Peyer's patch (tissue), 4 donors: Measurements from ENCODE around the gene ALDH3B1. TPM values are rescaled to one million over a fixed set of nuclear protein-coding genes. Genes with fewer than 3 reads are reported as not detected.

Experiments used
- DNase-seq, 3 donors: peaks; one replicate each; pipeline ENCODE4 v3.0.0-alpha.2; 2017 to 2019
- H3K27ac ChIP-seq, 4 donors: fragments of 200-600 bp; sonication (generic); one replicate each; pipeline ENCODE4 v1.5.1; 2016 to 2019
- H3K27me3 ChIP-seq, 2 donors: fragments of 200-600 bp; sonication (generic); one replicate each; pipeline ENCODE4 v1.5.1; 2019
- H3K36me3 ChIP-seq, 3 donors: fragments of 200-600 bp; sonication (generic); one replicate each; pipeline ENCODE4 v1.5.1; 2016 to 2019
- H3K4me1 ChIP-seq, 4 donors: fragments of 200-600 bp; sonication (generic); one replicate each; pipeline ENCODE4 v1.5.1; 2016 to 2019
- H3K4me3 ChIP-seq, 4 donors: fragments of 200-600 bp; sonication (generic); 1 replicate in 3 of 4; 2 replicates in 1 of 4; pipeline ENCODE4 v1.5.1; 2016 to 2019; ENCODE audit warnings: mild to moderate bottlenecking in 1 of 4
- H3K9me3 ChIP-seq, 4 donors: fragments of 200-600 bp; sonication (generic); one replicate each; pipeline ENCODE4 v1.5.1; 2016 to 2019; ENCODE audit warnings: mild to moderate bottlenecking in 1 of 4
- POLR2A ChIP-seq, 2 donors: fragments of 450-650 bp; IDR thresholded peaks; one replicate each; pipeline ENCODE4 v1.5.1; 2017; ENCODE audit warnings: antibody characterized with exemption in 2 of 2, mild to moderate bottlenecking in 2 of 2, moderate library complexity in 2 of 2
- total RNA-seq, 4 donors: library from RNA; depleted of rRNA; stranded (reverse); fragments of >200 nt; gene quantifications; one replicate each; pipeline ENCODE4 v1.1.0, GENCODE V29; 2016
- TF ChIP-seq, protein P1 (sequence below), 6 experiments: fragments of 450-650 bp in 4 of 6; fragments of 200-600 bp in 2 of 6; sonication (generic) in 1 of 6; IDR thresholded peaks; one replicate each; pipeline ENCODE4 v1.5.1; 2017 to 2019; ENCODE audit warnings: antibody characterized with exemption in 6 of 6, mild to moderate bottlenecking in 3 of 6, moderate library complexity in 1 of 6

Gene ALDH3B1
- total RNA-seq, 4 donors from 2014 or later = 14.9 to 53.5 (median 37.0) TPM

DNA sequence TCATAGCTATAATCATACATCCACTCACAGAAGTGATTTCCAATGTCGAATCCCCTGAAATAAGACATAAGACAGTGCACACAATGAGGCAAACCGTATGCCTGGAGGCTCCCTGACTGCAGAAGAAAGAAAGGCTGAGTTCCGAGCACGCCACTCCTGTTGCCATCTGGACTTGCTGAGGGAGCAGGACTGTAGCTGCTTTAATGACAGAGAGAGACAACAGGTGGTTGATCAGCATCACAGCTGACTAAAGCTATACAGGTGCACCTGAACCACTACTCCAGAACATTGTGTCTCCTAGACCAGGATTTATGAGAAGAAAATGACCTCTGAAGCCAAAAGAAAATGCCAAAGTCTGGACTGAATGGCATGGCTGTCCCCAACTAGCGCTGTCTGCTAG, 55.7 kb downstream of the ALDH3B1 start:
- H3K4me1 ChIP-seq = no peaks in the 10 kb centered on the region
- peaks cover 0 to 97% (median 0%) of the 10 kb centered on the region in 3 donors for H3K36me3 ChIP-seq
- H3K27me3 ChIP-seq = no peaks in the 10 kb centered on the region
- no peak overlapping the region for H3K27ac ChIP-seq
- no peak for DNase-seq
- H3K4me3 ChIP-seq = no peak overlapping the region
- no peaks in the 10 kb centered on the region for H3K9me3 ChIP-seq
- TF ChIP-seq POLR2A (IDR thresholded peaks at IDR 0.05) = no peak
- TF ChIP-seq, protein P1, sequence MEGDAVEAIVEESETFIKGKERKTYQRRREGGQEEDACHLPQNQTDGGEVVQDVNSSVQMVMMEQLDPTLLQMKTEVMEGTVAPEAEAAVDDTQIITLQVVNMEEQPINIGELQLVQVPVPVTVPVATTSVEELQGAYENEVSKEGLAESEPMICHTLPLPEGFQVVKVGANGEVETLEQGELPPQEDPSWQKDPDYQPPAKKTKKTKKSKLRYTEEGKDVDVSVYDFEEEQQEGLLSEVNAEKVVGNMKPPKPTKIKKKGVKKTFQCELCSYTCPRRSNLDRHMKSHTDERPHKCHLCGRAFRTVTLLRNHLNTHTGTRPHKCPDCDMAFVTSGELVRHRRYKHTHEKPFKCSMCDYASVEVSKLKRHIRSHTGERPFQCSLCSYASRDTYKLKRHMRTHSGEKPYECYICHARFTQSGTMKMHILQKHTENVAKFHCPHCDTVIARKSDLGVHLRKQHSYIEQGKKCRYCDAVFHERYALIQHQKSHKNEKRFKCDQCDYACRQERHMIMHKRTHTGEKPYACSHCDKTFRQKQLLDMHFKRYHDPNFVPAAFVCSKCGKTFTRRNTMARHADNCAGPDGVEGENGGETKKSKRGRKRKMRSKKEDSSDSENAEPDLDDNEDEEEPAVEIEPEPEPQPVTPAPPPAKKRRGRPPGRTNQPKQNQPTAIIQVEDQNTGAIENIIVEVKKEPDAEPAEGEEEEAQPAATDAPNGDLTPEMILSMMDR (IDR thresholded peaks at IDR 0.05) = no peak

DNA sequence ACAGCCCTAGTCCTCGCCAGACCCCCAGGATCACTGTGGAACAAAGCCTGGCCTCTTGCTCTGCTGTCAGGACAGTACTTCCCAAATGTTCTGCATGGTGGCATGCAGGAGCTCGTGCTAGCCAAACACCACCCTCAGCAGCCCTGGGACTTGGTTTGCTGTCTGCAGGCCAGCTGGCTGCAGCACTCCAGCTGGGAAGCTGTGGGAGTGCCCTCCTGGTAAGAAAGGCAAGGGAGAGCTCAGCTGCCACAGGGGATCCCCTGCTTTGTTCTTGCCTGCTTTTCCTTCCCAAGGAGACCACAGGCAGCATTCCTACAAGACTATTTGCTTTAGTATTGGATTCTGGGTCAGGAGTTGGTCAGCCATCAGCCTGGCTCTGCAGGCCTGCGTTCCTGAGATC, 56.6 kb downstream of the ALDH3B1 start:
- H3K27ac ChIP-seq = no peak overlapping the region
- H3K4me3 ChIP-seq = no peak overlapping the region
- DNase-seq = no peak
- TF ChIP-seq, protein P1 (IDR thresholded peaks at IDR 0.05) = no peak
- no peak for TF ChIP-seq POLR2A (IDR thresholded peaks at IDR 0.05)
- H3K27me3 ChIP-seq = no peaks in the 10 kb centered on the region
- no peaks in the 10 kb centered on the region for H3K4me1 ChIP-seq
- peaks cover 0 to 99% (median 0%) of the 10 kb centered on the region in 3 donors for H3K36me3 ChIP-seq
- no peaks in the 10 kb centered on the region for H3K9me3 ChIP-seq

DNA sequence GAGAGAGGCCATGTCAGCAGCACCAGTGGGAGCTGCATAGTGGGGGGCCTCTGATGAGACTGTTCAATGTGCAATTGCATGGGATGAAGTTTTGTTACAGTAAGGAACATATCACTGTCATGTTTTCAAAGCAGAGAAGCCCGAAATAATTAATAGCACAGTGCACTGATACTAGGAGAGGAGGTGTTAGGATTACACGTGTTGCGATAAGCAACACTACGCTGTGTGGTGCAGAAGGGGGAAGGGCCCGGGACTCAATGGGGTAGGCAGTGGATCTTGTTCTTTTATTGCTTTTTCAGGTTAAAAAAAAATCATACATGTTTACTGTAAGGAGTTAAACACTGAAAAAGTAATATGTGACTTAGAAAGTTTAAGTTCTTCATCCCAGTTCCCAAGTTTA, 57.9 kb downstream of the ALDH3B1 start:
- TF ChIP-seq, protein P1 (IDR thresholded peaks at IDR 0.05) = no peak
- no peak for TF ChIP-seq POLR2A (IDR thresholded peaks at IDR 0.05)
- peaks cover 0 to 97% (median 0%) of the 10 kb centered on the region in 3 donors for H3K36me3 ChIP-seq
- H3K4me1 ChIP-seq = no peaks in the 10 kb centered on the region
- no peak overlapping the region for H3K4me3 ChIP-seq
- DNase-seq = no peak
- no peaks in the 10 kb centered on the region for H3K9me3 ChIP-seq
- no peaks in the 10 kb centered on the region for H3K27me3 ChIP-seq
- H3K27ac ChIP-seq = no peak overlapping the region

DNA sequence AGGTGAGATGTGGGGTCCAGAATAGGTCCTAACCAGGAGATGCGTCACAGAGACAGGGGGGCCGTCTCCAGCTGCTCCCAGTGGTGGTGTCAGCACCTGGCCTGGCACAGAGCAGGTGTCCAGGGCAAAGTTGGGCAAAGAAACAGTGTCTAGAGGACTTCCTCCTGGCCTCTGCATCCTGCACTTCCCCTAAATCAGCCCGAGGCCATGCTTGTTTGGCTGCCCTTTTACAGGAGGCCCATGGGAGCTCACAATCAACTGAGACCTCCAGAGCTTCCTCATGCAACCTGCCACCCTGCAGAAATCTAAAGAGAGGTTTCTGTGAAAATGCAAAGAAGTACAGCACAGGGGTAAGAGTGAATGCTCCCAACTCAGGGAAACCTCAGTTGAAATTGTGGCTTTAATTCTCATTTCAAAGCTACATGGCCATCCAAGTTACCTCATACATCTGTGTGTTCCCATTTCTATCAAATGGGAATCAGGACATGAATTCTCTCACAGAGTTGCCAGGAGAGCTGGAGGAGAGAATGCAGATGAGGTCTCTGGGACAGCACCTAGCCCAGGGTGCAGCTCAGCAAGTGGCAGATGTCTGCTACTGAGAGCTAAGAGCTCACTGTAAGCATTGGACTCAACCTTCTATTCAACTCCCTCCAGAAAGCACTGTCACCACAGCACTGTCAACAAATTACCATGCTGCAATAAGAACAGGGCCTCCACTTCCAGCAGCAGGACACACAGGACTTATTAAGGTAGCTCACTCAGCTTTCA, 61.3 kb downstream of the ALDH3B1 start:
- H3K9me3 ChIP-seq = no peaks in the 10 kb centered on the region
- no peak for DNase-seq
- H3K27ac ChIP-seq = no peak overlapping the region
- no peak for TF ChIP-seq POLR2A (IDR thresholded peaks at IDR 0.05)
- TF ChIP-seq, protein P1 (IDR thresholded peaks at IDR 0.05) = no peak
- H3K36me3 ChIP-seq = peaks cover 0 to 89% (median 0%) of the 10 kb centered on the region in 3 donors
- H3K27me3 ChIP-seq = no peaks in the 10 kb centered on the region
- no peaks in the 10 kb centered on the region for H3K4me1 ChIP-seq
- H3K4me3 ChIP-seq = no peak overlapping the region

DNA sequence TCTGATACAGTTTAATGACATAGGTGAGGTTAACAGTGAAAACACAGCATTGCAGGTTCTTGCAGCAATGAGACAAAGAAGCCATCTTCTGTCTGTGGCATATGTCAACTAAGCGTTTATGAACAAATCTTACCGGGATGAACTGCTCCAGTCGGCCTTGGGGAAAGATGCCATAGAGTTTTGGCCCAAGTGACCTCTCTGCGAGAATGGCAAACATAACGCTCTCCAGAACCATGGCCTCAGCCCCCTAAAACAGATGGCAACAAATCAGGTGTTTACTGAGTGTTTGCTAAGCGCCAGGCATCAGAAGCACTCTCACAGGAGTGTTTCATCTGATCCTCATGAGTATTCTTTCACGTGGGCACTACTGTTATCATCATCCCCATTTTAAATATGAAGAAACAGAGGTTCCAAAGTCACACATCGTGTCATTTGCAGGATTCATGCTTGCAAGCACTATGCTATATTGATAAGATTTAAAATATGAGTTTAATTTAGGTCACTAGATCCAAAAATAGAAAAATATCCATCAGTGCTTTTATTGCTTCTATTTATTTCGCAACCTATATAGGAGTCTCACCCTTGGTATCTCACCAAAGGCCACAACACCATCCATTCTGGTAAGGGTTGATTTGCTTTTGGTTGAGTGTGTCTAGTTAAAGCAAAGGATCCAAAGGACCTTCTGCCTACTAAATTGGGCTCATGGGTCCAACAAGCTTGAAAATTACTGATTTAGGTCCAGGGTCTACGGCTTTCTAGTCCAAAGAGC, 64.6 kb downstream of the ALDH3B1 start:
- no peak overlapping the region for H3K4me3 ChIP-seq
- no peak for TF ChIP-seq POLR2A (IDR thresholded peaks at IDR 0.05)
- TF ChIP-seq, protein P1 (IDR thresholded peaks at IDR 0.05) = no peak
- no peak for DNase-seq
- H3K9me3 ChIP-seq = no peaks in the 10 kb centered on the region
- H3K27me3 ChIP-seq = no peaks in the 10 kb centered on the region
- H3K4me1 ChIP-seq = no peaks in the 10 kb centered on the region
- H3K27ac ChIP-seq = no peak overlapping the region
- peaks cover 0 to 63% (median 0%) of the 10 kb centered on the region in 3 donors for H3K36me3 ChIP-seq
